Activated CD4-positive, alpha-beta T cell treated with anti-CD3 and anti-CD28 coated beads, Interleukin-2, amount 50 U/mL, for 4 hours (primary cell): ENCODE measurements around the gene TTYH1.

Experiments
- DNase-seq, 2 experiments: peaks; one replicate each; pipeline ENCODE4 v3.0.0-alpha.2; 2020

TTYH1 gene

GRCh38 chr19:54393381-54393780 lies 21.9 kb upstream of the TTYH1 start:
- no peak for DNase-seq

- no peak for DNase-seq
Observed at GRCh38 chr19:54395685-54396084, 19.6 kb upstream of the TTYH1 start.

- DNase-seq, result no peak
Observed at GRCh38 chr19:54399189-54399588, 16.1 kb upstream of the TTYH1 start.

DNA sequence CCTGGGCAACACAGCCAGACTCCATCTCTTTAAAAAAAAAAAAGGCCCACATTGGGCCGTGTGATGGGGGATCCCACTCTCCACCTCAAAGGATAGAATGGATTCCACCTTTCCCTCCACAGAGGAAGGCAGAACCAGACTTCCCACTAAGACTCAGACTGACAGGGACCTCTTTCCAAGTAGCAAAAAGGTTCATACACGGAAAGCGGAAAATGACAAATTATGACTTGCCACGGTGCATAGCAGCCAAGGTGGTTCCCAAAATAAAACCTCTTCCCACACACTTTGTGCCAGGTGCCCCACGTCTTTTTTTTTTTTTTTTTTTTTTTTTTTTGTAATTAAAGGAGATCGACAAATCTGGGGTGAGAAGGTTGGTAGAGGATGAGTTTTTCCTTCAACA lies 14.4 kb upstream of the TTYH1 start:
- no peak for DNase-seq

DNA sequence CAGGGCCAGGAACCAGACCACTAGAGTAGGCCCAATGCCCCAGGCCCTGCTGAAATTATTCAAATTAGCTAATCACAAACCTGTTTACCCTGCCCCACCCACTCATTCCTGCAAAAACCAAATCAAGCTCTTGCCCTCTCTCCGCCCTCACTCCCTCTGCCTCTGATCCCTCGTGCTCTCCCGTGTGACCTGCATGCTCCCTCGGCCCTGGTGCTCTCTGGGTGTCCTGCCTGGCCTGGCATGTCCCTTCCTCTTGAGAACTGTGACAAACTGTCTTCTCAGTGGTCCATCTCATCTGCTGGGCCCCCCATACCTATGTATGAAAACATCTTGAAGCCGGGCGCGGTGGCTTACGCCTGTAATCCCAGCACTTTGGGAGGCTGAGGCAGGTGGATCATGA lies 12.2 kb upstream of the TTYH1 start:
- no peak for DNase-seq

DNA sequence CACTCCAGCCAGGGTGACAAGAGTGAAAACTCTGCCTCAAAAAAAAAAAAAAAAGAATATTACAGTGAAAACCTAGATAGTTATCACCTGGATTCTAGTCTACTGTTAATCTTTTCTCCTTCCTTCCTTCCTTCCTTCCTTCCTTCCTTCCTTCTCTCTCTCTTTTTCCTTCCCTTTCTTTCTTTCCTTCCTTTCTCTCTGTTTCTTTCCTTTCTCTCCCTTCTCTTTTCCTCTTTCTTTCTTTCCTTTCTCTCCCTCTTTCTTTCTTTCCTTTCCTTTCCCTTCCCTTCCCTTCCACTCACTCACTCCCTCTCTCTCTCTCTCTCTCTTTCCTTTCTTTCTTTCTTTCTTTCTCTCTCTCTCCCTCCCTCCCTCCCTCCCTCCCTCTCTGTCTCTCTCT lies 9.6 kb upstream of the TTYH1 start:
- DNase-seq, result no peak

DNA sequence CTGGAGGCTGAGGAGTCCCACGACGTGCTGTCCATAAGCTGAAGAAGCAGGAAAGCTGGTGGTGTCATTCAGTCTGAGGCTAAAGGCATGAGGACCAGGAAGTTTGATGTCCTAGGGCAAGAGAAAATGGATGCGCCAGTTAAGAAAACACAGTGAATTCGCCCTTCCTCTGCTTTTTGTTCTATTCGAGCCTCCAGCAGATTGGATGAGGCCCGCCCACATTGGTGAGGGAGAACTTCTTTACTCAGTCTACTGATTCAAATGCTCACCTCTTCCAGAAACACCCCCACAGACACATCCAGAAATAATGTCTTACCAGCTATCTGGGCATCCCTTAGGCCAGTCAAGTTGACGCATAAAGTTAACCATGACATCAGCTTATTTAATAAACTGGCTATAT lies 7.5 kb upstream of the TTYH1 start:
- DNase-seq, result no peak

DNA sequence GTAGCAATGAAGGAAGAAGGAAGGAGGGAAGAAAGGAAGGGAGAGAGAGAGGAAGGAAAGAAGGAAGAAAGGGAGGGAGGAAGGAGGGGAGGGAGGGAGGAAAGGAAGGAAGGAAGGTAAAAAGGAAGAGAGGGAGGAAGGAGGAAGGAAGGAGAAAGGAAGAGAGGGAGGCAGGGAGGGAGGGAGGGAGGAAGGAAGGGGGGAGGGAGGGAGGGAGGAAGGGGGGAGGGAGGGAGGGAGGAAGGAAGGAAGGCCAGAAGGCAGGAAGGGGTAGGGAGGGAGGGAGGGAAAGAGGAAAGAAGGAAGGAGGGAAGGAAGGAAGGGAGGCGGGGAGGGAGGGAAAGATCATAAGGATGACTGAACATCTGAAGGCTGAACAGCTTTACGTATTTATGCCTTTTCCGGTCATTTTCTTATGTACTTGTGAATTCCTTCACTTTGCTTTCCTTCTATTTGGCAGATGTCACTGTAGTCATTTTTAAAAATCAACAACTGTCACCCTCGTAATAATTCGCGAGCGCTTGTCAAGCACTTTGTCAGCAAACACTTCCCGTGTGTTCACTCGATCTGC lies 6.7 kb upstream of the TTYH1 start:
- DNase-seq, result no peak

- DNase-seq, result no peak
Observed at GRCh38 chr19:54411033-54411432, 4.2 kb upstream of the TTYH1 start.

DNA sequence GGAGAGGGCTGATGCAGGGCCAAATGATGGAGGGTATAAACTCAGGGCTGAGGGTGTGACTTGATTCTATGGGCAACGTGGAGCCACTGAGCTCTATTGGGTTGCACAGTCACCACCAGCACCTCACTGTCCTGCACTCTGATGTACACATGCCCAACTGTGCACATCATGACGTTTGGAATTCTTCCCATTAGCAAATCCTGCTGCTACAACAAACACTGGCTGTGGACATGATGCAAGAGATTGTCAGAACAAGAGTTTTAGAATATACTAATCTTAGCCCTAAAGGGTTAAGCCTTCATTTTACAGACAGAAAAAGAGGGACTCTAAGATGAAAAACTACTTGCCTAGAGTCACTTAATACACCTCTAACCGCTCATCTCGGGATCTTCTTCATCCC lies 2.4 kb upstream of the TTYH1 start:
- no peak for DNase-seq

- DNase-seq, result no peak
Observed at GRCh38 chr19:54414156-54414555, 1.1 kb upstream of the TTYH1 start.

GRCh38 chr19:54415901-54416673 lies 823 bp downstream of the TTYH1 start:
- DNase-seq, result no peak

DNA sequence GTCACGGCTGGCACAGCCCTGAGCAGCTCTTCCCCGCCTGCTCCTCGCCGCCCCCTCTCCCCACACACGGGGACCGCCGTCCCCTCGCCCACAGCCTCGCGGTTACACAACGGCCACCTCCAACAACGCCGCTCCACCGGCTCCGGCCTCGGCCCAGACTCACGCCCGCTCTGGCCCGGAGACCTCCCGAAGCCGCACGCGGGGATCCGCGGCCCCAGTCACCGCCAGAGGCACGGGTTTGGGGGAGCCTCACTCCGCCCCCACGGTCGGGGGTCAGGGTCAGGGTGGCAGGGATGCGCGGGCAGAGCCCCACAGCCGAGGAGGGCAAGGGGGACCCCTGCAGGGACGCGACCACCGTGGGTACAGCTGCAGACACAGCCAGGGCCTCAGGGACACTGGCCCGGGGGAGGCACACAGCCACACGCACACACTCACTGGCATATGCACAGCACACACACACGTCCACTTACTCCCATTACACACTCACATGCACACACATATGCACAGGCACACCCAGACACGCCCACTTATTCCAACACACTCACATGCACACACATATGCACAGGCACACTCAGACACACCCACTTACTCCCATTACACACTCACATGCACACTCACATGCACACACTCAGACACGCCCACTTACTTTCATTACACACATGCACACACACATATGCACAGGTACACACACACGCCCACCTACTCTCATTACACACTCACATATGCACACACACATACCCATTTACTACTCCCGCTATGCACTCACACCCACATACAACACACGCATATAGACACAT lies 1.6 kb downstream of the TTYH1 start:
- DNase-seq, result no peak

DNA sequence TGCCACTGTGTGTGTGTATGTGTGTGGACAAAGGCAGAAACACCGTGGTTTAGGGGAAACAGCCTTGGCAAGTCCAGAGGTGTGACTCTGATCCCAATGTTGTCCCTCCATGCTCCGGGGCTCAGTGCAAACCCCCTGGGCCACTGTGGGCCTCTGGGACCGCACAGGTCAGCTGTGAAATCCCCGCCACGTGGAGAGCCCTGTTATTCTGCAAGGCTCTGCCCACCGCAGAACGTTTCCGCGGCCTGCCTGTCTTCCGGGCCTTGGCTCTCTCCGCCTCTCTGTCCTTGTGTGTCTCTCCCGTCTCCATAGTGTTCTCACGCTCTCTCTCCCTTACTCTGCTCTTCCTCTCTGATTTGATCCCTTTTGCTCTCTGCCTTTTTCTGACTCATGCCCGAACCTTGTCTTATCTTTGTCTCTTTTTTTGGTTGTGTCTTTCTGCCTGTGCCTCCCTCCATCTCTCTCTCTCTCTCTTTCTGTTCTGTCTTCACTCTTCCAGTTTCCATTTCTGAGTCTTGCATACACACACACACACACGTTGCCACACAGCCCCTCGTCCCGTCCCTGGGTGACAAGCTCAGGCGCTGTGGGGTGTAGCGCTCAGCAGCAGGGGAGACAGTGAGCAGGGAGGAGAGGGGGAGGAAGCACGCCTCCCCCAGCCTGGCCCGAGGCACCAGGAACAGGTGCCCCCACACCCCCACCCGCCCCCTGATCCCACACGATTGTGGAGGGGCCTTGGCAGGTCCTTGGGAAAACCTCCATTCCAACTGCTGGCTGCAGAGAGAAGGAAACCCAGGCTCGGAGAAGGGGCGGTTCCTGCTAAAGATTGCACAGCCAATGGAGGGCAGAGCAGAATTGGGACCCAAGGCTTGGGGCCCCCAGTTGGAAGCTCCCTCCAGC lies 3.0 kb downstream of the TTYH1 start:
- no peak for DNase-seq

GRCh38 chr19:54418930-54419800 lies 3.9 kb downstream of the TTYH1 start:
- DNase-seq, result no peak

DNA sequence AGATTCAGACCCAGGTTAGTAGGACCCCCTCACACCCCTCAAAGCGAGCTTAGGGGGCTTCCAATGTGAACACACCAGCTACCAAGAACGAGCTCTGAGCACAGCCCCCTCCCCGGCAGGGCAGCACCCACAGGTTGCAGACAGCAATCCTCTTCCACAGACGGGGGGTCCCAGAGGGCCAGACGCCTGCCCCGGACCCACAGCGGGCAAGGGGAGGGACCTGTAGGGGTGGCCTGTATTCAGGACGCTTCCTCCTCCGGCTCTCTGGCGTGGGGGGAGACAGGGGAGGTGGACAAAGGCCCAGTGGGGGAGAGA lies 4.8 kb downstream of the TTYH1 start:
- no peak for DNase-seq

DNA sequence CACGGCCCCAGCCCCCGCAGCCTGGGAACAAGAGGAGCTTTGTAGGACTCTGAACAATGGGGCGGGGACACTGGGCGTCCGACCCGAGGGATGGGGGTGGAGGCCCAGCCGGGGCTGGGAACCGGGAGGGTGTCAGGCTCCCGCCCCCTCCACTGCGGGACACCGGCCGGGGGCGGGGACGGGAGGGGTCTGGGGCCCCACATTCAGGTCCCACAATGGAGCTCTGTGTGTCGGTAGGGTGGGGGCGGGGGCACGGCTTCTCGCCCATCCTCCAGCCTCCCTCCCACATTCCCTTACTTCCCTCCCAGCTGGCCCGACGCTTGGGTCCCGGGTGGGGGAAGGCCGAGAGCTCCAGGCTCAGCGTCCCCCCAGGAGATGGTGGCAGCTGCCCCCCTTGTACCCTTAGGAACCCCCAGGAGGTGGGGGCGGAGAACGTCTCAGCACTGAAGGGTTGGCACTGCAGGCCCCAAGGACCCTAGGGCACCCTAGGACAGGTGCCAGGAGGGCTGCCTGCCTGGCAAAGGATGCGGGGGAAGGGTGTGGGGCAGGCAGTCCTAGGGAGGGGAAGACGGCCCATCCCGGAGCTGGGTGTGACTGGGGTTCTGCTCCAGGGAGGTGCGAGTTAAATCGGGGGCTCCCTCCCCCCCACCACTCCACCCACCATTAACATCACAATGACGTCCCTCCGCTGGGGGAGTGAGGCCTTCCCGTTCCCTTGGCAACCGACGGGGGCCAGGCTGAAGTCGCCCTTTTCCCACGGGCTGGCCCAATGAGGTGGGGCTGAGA lies 5.3 kb downstream of the TTYH1 start:
- DNase-seq, result no peak

DNA sequence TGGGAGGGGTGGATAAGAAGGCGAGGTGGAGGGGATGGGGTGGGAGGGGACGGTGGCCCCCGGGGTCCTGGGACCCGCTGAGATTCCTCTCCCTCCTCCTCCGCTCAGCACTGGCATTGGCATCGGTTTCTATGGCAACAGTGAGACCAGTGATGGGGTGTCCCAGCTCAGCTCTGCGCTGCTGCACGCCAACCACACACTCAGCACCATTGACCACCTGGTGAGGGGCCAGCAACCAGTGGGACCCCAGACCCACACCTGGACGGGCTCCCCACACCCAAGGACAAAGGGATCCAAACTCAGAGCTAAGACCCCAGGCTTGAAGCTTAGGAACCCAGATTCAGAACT lies 5.9 kb downstream of the TTYH1 start:
- no peak for DNase-seq

GRCh38 chr19:54421521-54421920 lies 6.3 kb downstream of the TTYH1 start:
- DNase-seq, result no peak

DNA sequence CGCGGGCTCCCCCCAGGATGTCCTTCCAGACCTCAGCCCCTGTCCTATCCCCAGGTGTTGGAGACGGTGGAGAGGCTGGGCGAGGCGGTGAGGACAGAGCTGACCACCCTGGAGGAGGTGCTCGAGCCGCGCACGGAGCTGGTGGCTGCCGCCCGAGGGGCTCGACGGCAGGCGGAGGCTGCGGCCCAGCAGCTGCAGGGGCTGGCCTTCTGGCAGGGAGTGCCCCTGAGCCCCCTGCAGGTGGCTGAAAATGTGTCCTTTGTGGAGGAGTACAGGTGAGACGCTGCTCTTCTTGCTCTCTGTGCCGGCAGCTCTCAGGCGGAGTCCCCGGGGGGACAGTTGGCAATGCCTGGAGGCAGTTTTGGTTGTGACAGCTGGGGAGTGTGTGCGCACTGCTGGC lies 6.9 kb downstream of the TTYH1 start:
- no peak for DNase-seq

DNA sequence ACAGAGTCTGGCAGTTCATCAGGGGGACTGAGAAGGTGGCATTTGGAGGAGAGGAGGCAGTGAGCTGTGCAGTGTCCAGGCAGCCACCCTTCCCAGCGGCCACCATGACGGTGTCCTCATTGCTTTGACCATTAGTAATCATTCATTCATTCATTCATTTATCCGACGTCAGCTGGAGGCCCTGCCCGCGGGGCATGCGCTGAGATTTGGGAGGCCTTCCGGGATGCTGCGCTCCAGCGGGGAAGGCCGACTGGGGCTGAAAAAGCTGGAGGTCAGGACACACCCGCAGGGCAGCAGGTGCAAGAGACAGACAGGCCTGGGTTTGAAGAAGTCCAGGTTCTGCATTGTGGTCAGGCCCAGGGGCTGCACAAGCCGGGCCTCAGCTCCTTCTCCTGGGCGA lies 8.9 kb downstream of the TTYH1 start:
- no peak for DNase-seq
